NCI-H345 (cell line): ENCODE measurements around the gene NOTCH1.
A peak's percentile ranks its signal among the peaks of the same experiment; 100 is the strongest.
"Not testable (repeated sequence)": the region's sequence is repeated elsewhere in the genome, so short reads cannot be mapped to it uniquely, and the experiment has no call there.

Source experiments
- DNase-seq: peaks from one replicate; lab custom pipeline; 2025; lab: John Stamatoyannopoulos, UW

The NOTCH1 gene

DNA sequence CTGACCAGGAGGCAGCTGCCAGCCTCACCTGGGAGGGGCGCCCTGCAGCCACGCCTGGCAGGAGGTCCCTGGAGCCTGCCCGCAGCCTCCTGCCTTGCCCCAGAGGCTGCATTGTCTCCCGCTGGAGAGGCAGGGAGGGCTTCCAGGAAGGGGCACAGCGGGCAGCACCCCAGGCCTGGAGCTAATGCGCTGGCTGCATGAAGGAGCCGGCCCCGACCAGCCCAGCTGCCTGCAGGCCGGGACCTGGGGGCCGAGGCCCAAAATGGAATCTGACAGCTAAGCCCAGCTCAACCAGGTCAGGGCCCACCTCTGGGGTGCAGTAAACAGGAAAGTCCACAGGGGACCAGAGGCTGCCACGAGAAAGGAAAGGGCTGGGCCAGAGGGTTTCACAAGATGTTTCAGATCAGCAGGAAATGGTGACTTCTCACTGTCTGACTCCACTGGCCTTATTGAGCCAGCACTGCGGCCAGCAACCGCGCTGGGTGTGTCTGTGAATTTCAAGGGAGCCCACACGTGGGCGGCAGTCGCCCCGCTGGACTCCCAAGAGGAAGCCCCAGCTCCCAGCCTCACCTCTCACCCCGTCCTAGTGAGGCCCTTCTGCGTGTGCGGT is 18.6 kb upstream of the NOTCH1 start:
- no peak for DNase-seq

DNA sequence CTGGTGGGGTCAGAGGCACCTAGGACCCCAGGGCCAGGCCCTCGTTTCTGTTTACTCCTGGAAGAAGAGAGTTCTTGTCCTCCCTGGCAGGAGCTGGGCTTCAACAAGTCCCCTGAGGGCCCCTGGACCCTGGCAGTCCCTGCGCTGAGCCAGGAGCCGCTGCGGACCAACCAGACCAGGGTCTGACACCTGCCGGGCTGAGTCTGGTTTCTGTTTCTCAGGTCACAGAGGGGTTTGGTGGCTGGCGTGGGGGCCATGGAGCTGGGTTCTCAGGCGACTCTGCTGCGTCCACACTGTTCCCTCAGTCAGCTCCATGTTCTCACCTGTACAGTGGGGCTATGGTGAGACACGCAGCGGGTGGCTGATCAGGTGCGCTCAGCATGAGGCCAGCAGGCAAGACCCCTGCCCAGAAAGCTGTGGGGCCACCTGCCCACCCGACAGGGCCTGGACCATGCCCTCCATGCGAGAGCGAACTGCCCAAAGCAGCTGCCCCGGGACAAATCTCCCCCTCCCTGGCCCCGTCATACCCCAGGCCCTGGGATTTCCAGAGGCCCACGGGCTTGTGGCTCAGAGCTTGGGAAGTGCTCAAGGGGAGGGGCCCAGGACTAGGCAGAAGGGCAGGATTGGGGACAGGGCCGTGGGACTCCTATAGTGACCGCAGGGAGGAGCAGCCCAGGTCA is 17.9 kb upstream of the NOTCH1 start:
- DNase-seq, result no peak

DNA sequence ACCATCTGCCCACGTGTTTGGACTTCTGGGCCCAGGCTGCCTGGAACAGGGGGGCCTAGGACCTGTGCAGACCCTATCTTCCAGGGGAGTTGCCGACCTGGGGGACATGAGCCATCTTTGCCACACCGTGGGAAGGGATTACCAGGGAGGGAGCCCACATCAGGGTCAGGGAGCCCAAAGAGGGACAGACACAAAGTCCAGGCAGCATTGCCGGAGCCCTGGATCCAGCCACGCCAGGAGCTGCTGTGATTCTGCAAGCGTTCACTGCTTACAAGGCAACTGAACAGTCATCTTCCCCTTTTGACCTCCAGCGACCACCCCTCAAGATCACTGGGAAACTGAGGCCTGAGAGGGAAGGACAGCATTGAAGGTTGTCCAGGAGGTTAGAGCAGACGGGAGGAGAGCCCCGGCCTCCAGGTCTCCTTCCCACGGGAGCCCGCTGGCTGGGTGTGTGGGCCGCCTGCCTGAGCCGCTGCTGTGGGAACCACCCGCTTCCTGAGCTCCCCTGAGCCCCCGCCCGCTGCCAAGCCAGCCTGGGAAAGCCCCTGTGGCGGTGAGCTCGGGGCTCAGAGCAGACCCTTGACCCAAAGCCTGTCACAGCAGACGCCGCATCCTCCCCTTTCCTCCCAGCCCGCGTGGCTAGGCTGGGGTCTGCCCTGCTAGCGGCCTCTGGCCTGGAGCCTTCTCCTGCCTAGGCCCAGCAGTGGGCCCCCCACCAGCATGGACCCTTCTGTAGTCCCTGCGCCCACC is 17.1 kb upstream of the NOTCH1 start:
- no peak for DNase-seq

DNA sequence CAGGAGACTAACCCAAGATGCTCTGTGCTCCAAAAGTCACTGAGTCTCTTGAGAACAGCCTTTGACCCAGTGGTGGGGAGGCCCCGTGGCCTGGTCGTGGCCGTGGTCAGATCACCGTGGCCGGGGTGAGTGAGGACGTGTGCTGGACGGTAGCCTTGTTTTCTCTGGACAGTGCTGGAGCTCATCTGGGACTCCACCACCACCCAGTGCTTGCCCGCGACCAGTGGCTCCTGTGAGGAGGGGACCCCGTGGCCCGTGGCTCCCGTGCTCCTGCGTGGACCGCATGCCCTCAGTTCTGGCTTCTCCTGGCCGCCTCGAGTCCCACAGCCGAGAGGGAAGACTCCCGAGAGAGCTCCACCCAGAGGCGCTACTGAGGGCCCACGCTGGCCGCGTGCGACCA is 15.9 kb upstream of the NOTCH1 start:
- DNase-seq, result no peak

DNA sequence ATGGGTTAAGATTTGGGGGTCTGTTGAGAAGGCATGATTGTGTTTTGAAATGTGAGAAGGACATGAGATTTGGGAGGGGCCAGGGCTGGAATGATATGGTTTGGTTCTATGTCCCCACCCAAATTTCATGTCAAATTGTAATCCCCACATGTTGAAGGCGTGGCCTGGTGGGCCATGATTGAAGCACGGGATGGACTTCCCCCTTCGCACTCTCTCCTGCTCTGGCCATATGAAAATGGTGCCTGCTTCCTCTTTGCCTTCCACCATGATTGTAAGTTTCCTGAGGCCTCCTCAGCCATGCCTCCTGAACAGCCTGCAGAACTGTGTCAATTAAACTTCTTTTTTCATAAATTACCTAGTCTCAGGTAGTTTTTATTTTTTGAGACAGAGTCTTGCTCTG is 14.7 kb upstream of the NOTCH1 start:
- no peak for DNase-seq

DNA sequence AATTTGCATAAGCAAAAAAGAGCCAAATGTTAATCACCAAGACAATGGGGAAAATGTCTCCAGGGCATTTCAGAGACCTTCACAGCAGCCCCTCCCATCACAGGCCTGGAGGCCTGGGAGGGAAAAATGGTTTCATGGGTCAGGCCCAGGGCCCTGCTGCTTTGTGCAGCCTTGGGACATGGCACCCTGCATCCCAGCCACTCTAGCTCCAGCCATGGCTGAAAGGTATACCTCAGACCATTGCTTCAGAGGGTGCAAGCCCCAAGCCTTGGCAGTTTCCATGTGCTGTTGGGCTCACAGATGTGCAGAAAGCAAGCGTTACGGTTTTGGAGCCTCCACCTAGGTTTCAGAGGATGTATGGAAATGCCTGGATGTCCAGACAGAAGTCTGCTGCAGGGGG is 13.5 kb upstream of the NOTCH1 start:
- not testable (repeated sequence) for DNase-seq

DNA sequence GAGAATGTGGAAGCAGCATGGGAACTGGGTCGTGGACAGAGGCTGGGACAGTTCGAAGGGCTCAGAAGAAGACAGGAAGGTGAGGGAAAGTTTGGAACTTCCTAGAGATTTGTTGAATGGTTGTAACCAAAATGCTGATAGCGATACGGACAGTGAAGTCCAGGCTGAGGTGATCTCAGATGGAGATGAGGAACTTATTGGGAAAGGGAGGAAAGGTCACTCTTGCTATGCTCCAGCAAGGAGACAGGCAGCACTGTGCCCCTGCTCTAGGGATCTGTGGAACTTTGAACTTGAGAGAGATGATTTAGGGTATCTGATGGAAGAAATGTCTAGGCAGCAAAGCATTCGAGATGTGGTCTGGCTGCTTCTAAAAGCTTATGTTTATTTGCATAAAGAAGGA is 13.0 kb upstream of the NOTCH1 start:
- DNase-seq, result not testable (repeated sequence)

DNA sequence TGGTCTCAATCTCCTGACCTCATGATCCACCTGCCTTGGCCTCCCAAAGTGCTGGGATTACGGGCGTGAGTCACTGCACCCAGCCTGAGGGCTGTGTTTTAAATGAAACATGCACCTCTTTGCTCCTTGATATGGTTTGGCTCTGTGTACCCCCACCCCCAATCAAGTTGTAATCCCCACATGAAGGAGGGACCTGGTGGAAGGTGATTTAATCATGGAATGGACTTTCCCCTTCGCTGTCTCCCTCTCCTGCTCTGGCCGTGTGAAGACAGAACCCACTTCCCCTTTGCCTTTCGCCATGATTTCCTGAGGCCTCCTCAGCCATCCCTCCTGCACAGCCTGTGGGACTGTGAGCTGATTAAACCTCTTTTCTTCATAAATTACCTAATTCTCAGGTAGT is 12.5 kb upstream of the NOTCH1 start:
- DNase-seq, result no peak

DNA sequence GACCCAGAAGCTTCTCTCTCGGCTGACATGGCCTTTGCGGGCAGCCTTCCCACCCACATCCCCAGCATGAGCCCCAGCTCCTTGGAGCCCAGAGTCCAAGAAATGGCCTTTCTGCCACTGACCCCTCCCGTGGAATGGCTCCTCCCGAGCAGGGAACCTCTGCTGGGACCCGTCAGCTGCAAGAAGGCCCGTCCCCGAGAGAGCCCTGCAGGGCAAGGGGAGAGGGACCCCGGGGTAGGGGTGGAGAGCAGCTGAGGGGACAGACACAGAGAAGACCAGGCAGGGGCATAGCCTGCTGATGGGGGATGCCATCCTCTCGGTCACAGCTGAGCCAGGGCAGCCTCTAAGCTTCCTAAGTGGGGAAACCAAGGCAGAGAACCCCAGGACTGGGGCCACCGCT is 11.2 kb upstream of the NOTCH1 start:
- DNase-seq, result no peak

DNA sequence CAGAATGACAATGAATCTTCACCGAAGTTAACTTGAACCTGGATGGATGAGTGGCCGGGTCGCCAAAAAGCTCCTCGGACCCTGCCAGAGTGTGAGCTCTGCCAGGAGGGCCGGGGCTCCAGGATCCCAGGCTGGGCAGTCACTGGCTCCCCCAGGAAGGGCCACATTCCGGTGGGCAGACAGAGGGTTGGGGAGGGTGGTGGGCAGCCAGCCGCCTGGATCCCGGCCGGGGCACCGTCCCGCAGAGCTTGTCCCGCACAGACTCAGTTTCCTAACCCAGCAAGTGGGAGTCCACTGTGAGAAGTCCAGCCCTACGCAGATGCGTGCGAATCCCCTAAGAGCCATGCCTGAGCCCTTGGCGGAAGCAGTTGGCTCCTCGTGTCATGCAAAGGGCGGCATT is 10.3 kb upstream of the NOTCH1 start:
- no peak for DNase-seq

DNA sequence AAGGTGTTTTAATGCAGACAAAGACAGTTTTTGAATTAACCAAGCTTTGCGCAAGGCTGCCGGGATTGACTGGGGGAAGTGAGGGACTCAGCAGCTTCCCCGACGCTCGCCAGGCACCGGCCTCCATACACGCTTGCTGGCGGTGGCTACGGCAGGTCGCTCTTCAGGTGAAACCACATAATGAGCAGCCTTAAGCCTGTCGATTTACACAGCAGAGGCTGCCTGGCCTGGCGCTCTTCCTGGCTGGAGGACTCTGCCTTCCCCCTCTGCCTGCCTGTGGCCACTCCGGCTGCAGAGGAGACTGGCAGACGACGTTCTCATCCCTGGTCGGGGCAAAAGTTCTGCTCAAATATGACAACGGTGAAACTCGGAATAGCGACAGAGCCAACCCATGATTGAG is 9.0 kb upstream of the NOTCH1 start:
- no peak for DNase-seq

DNA sequence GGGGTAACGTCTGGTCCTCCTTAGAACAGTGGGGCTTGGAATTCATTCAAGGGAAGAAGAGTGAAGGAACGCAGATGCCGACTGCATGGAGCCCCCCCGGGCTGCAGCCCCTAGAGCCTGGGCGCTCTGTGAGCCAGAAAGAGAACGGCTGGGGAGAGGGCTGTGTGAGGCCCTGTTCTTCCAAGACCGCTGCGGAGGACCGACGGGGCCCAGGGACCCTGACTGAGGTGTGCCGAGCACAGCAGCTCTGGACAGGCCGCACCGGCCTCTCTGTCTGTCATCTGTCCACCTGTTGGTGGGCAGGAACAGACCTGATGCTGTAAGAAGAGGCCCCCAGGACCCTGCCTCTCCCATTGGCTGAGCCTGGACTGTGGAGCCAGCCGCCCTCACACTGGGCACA is 7.7 kb upstream of the NOTCH1 start:
- no peak for DNase-seq

DNA sequence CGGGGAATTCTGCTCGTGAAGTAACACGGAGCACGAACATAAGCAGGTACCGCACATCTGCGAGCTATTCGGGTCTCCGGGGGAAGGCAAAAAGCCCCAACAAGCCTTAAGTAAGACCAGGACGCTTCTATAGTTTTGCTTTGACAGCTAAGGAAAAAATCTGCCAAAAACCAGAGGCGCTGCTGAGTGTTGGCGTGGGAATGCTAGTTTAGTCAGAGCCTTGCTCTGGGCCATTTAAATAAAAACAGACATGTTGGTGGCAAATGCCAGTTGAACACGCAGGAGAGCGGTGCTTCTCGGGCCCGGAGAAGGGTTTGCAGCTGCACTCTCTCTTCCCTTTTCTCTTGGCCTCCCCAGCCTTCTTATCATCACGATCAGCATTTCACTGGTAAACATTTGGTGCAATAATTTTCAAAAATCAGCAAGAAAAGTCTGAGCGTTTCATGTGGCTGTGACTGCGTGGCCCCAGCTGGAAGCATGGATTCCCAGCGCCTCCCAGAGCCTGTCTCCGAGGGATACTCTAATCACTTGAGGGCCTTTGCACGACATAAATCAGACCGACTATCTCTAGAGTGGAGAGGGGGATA is 6.4 kb upstream of the NOTCH1 start:
- no peak for DNase-seq

DNA sequence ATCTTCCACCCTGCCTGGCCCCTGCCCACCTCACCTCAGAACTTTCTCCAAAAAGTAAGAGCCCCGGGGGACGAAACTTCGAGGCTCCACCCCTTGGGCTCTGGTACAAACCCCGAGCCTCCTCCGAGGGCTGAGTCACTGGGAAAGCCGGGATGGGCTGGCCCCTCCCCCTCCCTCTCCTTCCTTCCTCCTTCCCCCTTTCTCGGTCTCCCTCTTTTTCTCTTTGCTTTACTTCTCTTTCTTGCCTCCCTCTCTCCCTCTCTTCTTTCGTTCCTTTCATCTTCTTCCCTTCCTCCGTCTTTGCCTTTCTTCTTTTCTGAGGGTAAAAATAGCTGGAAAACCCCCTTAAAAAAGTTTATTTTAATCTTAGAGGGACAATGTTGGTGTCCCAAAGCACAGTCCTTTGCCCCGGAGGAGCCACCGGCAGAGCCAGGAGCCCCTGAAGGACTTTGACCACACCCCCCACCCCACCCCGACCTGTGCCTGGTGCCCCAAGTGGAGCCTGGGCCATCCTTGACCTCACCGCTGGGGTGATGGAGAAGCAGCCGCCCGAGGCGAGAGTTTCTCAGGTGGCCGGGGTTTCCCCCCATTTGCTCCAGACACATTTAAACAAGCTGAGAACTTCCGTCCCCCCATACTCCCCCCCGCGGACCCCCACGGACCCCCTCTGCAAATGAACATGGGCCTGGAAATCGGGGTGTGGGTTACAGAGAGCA is 5.7 kb upstream of the NOTCH1 start:
- no peak for DNase-seq

DNA sequence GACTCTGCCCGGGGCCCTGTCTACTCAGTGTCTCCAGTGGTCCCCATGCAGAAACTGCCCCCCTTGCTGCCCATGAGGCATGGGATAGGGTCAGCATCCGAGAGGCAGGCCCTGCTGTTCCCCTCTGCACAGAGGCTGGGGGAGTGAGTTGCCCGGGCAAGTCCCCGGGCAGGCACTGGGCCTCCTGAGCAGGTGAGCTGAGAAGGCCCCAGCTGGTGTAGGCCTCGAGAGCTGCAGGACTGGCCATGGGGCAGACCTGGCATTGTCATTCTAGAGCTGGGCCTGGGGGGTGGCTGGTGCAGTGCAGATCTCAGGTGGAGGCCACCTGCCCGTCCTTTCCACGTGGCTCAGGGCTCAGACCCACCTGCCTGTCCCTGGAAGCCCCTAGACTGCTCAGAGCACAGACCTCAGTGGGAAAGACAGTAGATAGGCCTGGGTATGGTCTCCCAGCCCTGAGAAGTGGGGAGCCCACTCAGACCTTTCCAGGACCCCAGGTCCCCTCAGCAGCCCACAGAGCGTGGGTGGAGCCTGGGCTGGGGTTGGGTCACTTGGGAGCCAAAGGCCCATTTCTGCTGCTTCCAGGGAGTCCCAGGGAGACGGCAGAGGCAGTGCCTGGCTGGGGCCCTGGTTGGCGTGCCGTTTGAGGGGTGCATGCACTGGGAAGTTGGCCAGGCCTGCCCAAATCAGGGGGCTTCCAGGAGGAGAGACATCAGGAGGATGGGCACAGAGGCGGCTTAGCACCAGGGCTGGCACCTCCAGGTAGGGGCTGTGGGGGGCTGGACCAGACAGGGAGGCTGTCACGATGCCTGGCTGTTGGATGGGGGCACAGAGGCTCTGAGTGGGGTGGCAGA is 4.8 kb upstream of the NOTCH1 start:
- no peak for DNase-seq

DNA sequence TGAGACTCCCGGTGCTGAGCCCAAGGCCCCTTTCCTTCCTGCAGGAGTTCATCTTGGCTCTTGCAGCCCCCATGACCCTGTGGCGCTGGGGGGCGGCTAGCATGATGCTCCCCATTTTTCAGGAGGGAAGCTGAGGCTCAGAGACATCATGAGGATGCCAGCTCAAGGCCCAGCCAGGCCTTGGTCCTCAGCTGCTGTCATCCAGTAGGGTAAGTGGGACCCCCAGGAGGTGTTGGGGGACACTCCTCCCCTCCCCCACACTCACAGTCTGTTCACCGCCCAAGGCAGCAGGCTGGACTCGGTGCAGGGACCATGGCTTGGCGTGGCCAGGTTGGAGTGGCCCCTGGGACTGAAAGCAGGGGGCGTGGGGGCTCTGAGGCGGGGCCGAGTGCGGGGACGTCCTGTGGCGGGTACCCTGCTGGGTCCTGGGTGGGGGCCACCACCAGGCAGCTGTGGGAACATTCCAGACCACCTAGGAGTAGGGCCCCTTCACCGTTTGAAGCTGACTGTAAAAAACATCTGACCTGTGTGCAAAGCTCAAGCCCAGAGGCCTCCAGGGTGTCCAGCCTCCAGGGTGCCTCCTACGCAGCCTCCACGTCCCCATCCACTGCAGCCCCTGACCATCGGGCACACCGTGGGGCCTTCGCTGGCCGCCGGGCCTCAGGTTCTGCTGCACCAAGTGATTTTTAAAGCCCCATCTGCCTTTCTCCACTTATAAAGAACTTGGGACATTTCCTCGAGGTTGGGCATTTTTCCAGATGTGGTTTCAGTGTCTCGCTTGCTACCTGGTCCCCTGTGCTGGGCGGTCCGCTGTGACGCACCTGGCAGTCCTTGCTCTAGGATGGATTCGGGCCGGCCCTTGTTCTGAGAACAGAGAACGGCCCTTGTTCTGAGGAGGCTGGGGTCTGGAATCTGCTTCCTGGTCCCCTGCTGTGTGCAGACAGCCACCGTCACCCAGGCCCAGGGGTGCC is 3.4 kb upstream of the NOTCH1 start:
- DNase-seq, result no peak

DNA sequence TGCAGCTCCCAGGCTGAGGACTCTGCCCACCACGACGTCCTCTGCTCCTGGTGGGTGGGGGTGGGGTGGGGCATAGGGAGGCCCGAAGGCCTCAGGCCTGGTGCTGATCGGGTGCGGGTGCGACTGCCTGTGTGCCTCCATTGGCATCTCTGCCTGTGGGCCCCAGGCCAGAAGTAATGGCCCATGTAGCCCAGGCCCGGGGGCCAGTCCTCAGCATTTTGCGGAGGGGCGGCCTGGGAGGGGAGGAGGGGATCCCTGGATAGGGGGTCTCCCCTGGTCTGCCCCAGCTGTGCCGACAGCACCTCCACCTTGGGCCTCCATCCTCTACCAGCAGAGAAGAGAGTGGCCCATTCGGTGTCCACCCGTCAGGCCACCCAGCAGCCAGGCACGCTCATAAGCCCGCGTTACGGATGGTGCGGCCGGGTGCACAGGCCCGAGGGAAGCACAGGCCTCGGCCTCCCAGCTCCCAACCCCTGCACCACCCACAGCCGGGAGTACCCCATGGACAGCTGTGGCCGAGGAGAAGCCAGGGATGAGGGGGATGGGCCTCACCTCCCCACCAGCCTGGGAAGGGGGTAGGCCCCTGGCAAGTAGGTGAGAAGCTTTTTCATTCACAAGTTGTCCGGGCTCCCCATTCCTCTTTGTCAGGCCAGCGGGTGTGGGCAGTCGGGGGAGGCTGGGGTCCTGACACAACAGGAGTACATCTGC is 1.8 kb upstream of the NOTCH1 start:
- DNase-seq, result no peak

DNA sequence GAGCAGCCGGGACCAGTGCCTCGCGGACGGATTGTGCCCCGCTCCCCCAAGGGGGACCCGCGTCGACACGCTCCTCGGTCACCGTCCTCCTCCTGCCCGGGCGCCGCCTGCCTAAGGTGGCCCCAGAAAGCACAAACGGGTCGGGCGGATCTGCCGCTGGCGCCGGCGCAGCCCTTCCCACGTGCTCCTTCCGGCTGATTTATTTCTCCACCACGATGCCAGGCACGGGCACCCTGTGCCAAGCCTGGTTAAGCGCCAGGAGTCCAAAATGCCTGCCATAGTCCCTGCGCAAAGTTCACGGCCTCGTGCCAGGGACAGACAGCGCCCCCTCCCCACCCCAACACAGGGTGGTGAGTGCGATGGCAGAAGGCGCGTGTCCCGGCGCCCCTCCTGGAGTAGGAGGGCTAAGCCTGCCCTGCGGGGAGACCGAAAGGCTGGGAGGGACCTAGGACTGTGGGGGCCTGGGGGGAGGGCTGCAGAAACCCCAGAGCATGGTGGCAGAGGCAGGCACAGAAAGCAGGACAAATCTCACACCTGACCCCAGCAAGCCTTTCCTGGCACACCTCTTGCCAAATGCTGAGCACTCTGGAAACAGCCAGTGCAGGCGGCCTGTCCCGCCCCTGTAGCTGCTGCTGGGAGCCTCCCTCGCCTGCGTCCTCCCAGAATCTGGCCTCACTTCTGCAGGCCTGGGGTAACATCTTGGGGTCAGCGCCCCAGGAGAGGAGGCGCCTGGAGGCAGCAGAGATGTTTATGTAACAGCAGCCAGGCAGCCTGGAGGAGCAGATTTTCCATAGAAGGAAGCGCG is 1.1 kb upstream of the NOTCH1 start:
- DNase-seq, result peak; percentile 7

DNA sequence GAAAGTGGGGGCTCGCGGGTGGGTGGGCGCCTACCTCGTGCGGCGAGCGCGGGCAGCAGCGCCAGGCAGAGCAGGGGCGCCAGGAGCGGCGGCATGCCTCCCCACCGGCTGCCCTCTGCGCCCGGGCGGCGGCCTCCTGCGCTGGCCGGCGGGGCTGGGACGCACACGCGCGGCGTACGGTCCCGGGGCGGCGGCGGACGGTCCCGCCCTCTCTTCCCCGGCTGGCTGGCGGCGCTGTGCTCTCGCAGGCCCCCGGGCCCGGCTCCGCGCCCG is 220 bp downstream of the NOTCH1 start:
- no peak for DNase-seq
